NCI-H2171 (cell line): ENCODE measurements around the gene RHOG.
"Not testable (repeated sequence)": the region's sequence is repeated elsewhere in the genome, so short reads cannot be mapped to it uniquely, and the experiment has no call there.

Experiments used
- DNase-seq: peaks from one replicate; lab custom pipeline; 2025; lab: John Stamatoyannopoulos, UW

The RHOG gene

GRCh38 chr11:3834349-3834663, 6.5 kb downstream of the RHOG start:
- no peak for DNase-seq

GRCh38 chr11:3833449-3833848, 7.3 kb downstream of the RHOG start:
- no peak for DNase-seq

GRCh38 chr11:3832816-3833215, 7.9 kb downstream of the RHOG start:
- no peak for DNase-seq

- DNase-seq, result no peak
Measured at GRCh38 chr11:3831378-3832239, 9.2 kb downstream of the RHOG start.

GRCh38 chr11:3830730-3831129, 10.0 kb downstream of the RHOG start:
- DNase-seq, result no peak

GRCh38 chr11:3830088-3830487, 10.7 kb downstream of the RHOG start:
- DNase-seq, result no peak

- DNase-seq, result no peak
Measured at GRCh38 chr11:3827434-3828186, 13.1 kb downstream of the RHOG start.

- no peak for DNase-seq
Measured at GRCh38 chr11:3826721-3827120, 14.0 kb downstream of the RHOG start.

GRCh38 chr11:3825473-3826154, 15.1 kb downstream of the RHOG start:
- DNase-seq, result no peak

GRCh38 chr11:3824714-3825472, 15.9 kb downstream of the RHOG start:
- no peak for DNase-seq

- DNase-seq, result no peak
Measured at GRCh38 chr11:3823762-3824506, 16.8 kb downstream of the RHOG start.

GRCh38 chr11:3823303-3823702, 17.5 kb downstream of the RHOG start:
- DNase-seq, result no peak

- DNase-seq, result no peak
Measured at GRCh38 chr11:3822312-3822711, 18.4 kb downstream of the RHOG start.

GRCh38 chr11:3820971-3821370, 19.8 kb downstream of the RHOG start:
- DNase-seq, result no peak

GRCh38 chr11:3817181-3817800, 23.5 kb downstream of the RHOG start:
- no peak for DNase-seq

GRCh38 chr11:3816673-3817072, 24.1 kb downstream of the RHOG start:
- no peak for DNase-seq

GRCh38 chr11:3815845-3816244, 24.9 kb downstream of the RHOG start:
- DNase-seq, result no peak

- DNase-seq, result not testable (repeated sequence)
Measured at GRCh38 chr11:3814832-3815231, 25.9 kb downstream of the RHOG start.

- DNase-seq, result no peak
Measured at GRCh38 chr11:3810951-3811350, 29.8 kb downstream of the RHOG start.

- no peak for DNase-seq
Measured at GRCh38 chr11:3810446-3810845, 30.3 kb downstream of the RHOG start.

- DNase-seq, result no peak
Measured at GRCh38 chr11:3809624-3809928, 31.2 kb downstream of the RHOG start.
